ENCODE data around the gene HK1. TPM values are rescaled to one million over a fixed set of nuclear protein-coding genes. Genes with fewer than 3 reads are reported as not detected.

The HK1 gene
- total and polyA plus RNA-seq, 2 experiments from 2014 or later = 31.1 to 42.5 TPM

DNA sequence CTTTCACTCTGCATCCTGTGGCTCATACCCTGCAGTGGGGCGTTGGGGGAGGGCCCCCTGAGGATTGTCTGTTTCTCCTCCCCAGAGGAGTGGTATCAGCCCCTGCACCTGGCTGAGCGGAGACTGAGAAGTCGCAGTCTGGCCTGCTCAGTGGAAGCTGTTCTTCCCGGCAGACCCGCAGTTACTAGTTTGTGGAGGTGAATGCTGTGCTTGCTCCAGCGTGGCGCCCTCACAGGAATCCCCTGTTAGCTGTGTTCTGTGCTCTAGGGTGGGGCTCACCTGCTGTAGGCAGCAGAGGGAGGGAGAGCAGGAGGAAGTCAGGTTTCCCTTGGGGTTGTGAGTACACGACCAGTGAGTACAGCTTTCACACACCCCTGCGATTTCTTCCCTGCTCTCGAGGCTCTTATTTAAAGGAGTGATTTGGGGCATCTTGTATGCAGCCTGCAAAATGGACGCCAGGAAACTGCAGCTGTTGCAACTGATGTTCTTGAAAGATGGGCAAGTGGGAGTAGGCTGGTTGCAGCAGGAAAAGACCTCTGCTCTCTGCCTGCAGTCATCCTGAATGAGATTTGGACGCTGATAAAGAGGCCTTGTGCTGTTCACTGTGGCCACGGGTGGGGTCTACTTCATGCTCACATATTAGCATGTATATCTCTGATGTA lies 66.4 kb downstream of the HK1 start:
- no peak overlapping the region for H3K27ac ChIP-seq
- TF ChIP-seq EZH2 (IDR thresholded peaks at IDR 0.05; ENCODE audit: borderline replicate concordance) = no peak
- no peak for TF ChIP-seq EZH2phosphoT487 (IDR thresholded peaks at IDR 0.05; ENCODE audit: low read depth, severe bottlenecking, unreplicated experiment)
- TF ChIP-seq, protein P1, sequence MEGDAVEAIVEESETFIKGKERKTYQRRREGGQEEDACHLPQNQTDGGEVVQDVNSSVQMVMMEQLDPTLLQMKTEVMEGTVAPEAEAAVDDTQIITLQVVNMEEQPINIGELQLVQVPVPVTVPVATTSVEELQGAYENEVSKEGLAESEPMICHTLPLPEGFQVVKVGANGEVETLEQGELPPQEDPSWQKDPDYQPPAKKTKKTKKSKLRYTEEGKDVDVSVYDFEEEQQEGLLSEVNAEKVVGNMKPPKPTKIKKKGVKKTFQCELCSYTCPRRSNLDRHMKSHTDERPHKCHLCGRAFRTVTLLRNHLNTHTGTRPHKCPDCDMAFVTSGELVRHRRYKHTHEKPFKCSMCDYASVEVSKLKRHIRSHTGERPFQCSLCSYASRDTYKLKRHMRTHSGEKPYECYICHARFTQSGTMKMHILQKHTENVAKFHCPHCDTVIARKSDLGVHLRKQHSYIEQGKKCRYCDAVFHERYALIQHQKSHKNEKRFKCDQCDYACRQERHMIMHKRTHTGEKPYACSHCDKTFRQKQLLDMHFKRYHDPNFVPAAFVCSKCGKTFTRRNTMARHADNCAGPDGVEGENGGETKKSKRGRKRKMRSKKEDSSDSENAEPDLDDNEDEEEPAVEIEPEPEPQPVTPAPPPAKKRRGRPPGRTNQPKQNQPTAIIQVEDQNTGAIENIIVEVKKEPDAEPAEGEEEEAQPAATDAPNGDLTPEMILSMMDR (IDR thresholded peaks at IDR 0.05; ENCODE audit: poor library complexity) = no peak

DNA sequence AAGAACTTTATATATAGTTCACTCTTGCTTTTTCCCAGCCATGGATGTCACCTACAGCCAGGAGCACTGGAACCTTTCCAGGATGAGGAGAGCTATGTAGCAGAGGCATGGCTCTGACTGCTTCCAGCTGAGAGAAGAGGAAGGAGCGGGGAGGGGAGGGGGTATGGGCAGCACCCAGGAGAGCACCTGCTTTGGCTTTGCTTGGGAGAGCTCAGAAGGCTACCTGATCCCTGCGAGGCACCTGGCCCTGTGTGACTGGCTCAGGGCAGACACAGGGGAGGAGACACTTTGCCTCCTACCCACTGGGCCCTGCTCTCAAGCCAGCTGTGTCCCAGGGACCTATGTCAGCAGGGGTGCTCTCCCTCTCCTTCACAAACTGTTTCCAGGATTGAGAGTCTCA lies 67.1 kb downstream of the HK1 start:
- Histone ChIP-seq H3K79me2 (peaks cover 29% of the 10 kb centered on the region), H3K4me2 (no peak overlapping the region), H3K27ac (no peak overlapping the region), H4K20me1 (ENCODE audit: insufficient read depth, poor library complexity, severe bottlenecking) (no peaks in the 10 kb centered on the region), H3K36me3 (replicated peaks; ENCODE audit: insufficient read depth, low read depth) (no peaks in the 10 kb centered on the region), H3K4me3 (no peak overlapping the region), H2AFZ (no peak overlapping the region), H3K9me2 (replicated peaks; ENCODE audit: insufficient read depth) (no peaks in the 10 kb centered on the region), H3K9me3 (ENCODE audit: low read depth) (no peaks in the 10 kb centered on the region), H3K4me1 (ENCODE audit: insufficient read depth) (peaks cover 5% of the 10 kb centered on the region), H3K27me3 (no peaks in the 10 kb centered on the region)
- DNase-seq (ENCODE audit: low spot score) = no peak
- 88% methylated on average over 2 of the region's 2 CpGs for WGBS (ENCODE audit: low lambda C conversion rate, missing lambda C conversion rate)
- TF ChIP-seq EZH2 (IDR thresholded peaks at IDR 0.05; ENCODE audit: borderline replicate concordance) = no peak
- TF ChIP-seq, protein P1 (IDR thresholded peaks at IDR 0.05; ENCODE audit: poor library complexity) = no peak
- TF ChIP-seq EZH2phosphoT487 (IDR thresholded peaks at IDR 0.05; ENCODE audit: low read depth, severe bottlenecking, unreplicated experiment) = no peak

More for the DNA sequence above, 66.4 kb downstream of the HK1 start:
- WGBS (ENCODE audit: low lambda C conversion rate, missing lambda C conversion rate) = 63% methylated on average over 13 of the region's 13 CpGs
- H3K36me3 ChIP-seq (replicated peaks; ENCODE audit: insufficient read depth, low read depth) = no peaks in the 10 kb centered on the region
- no peak overlapping the region for H3K4me2 ChIP-seq
- no peaks in the 10 kb centered on the region for H3K27me3 ChIP-seq
- no peaks in the 10 kb centered on the region for H4K20me1 ChIP-seq (ENCODE audit: insufficient read depth, poor library complexity, severe bottlenecking)
- peaks cover 35% of the 10 kb centered on the region for H3K79me2 ChIP-seq
- no peak for DNase-seq (ENCODE audit: low spot score)
- no peak overlapping the region for H3K4me3 ChIP-seq
- H2AFZ ChIP-seq = no peak overlapping the region
- peaks cover 5% of the 10 kb centered on the region for H3K4me1 ChIP-seq (ENCODE audit: insufficient read depth)
- no peaks in the 10 kb centered on the region for H3K9me2 ChIP-seq (replicated peaks; ENCODE audit: insufficient read depth)
- H3K9me3 ChIP-seq (ENCODE audit: low read depth) = no peaks in the 10 kb centered on the region

DNA sequence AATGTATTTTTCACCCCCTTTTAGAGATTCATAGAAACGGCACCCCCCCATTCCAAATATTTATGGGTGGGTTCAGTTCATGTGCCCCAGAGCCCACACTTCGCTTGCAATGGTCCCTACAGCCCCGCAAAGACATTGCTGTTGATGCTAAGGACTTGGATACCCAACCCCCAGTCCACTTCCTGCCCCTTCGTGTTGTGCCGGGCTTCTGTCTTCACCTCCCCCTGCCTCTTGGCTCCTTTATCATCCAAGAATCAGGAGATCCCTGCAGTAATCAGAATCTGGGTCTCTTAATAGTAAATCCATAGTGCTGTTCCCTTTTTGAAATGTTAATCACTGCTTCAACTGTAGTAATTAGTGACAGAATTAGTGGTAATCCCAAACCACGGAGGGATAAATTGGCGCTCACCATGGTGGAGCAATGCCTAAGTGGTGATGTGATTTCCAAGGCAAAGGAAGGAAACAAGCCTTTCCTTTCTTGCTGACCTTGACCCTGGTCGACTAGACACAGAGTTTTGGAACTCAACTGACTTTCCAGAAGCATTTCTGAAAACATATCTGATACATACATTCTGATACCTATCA lies 67.7 kb downstream of the HK1 start:
- peaks cover 24% of the 10 kb centered on the region for H3K79me2 ChIP-seq
- no peaks in the 10 kb centered on the region for H3K36me3 ChIP-seq (replicated peaks; ENCODE audit: insufficient read depth, low read depth)
- DNase-seq (ENCODE audit: low spot score) = no peak
- H3K9me3 ChIP-seq (ENCODE audit: low read depth) = no peaks in the 10 kb centered on the region
- no peak overlapping the region for H3K4me3 ChIP-seq
- H4K20me1 ChIP-seq (ENCODE audit: insufficient read depth, poor library complexity, severe bottlenecking) = no peaks in the 10 kb centered on the region
- 62% methylated on average over 8 of the region's 8 CpGs for WGBS (ENCODE audit: low lambda C conversion rate, missing lambda C conversion rate)
- no peak overlapping the region for H3K27ac ChIP-seq
- TF ChIP-seq, protein P1 (IDR thresholded peaks at IDR 0.05; ENCODE audit: poor library complexity) = no peak
- TF ChIP-seq EZH2 (IDR thresholded peaks at IDR 0.05; ENCODE audit: borderline replicate concordance) = no peak
- no peaks in the 10 kb centered on the region for H3K27me3 ChIP-seq
- H2AFZ ChIP-seq = no peak overlapping the region
- H3K4me1 ChIP-seq (ENCODE audit: insufficient read depth) = peaks cover 5% of the 10 kb centered on the region
- H3K9me2 ChIP-seq (replicated peaks; ENCODE audit: insufficient read depth) = no peaks in the 10 kb centered on the region
- H3K4me2 ChIP-seq = no peak overlapping the region

All from hepatocyte (in vitro differentiated cells).